Endodermal cell (in vitro differentiated cells): ENCODE measurements around the gene SPTBN2. TPM values are rescaled to one million over a fixed set of nuclear protein-coding genes. Genes with fewer than 3 reads are reported as not detected.

Source experiments
- DNase-seq: peaks from one replicate; pipeline ENCODE4 v3.0.0-alpha.2; 2017
- H3K27ac ChIP-seq: 2 replicates; pipeline ENCODE4 v1.5.1; 2013; ENCODE audit warnings: mild to moderate bottlenecking, low read depth, low read length, moderate library complexity
- H3K27me3 ChIP-seq: 2 replicates; pipeline ENCODE4 v1.6.1; 2013; ENCODE audit warnings: mild to moderate bottlenecking, low read length, moderate library complexity; ENCODE audit not compliant: insufficient read depth, control insufficient read depth, poor library complexity, severe bottlenecking
- H3K36me3 ChIP-seq: 2 replicates; pipeline ENCODE4 v1.7.0; 2013; ENCODE audit warnings: mild to moderate bottlenecking, low read length, moderate library complexity; ENCODE audit not compliant: control insufficient read depth, insufficient read depth
- H3K4me1 ChIP-seq: one replicate; pipeline ENCODE4 v1.7.0; 2013; ENCODE audit warnings: low read length; ENCODE audit not compliant: control insufficient read depth, insufficient read depth
- H3K4me3 ChIP-seq: 2 replicates; pipeline ENCODE4 v1.5.1; 2013; ENCODE audit warnings: mild to moderate bottlenecking, low read length, moderate library complexity
- H3K9ac ChIP-seq: 2 replicates; pipeline ENCODE4 v1.6.1; 2013; ENCODE audit warnings: mild to moderate bottlenecking, low read length, moderate library complexity; ENCODE audit not compliant: poor library complexity, severe bottlenecking; ENCODE audit errors: extremely low read depth
- H3K9me3 ChIP-seq: 2 replicates; pipeline ENCODE4 v1.6.1; 2013; ENCODE audit warnings: mild to moderate bottlenecking, low read length, moderate library complexity; ENCODE audit not compliant: control insufficient read depth
- H3K27ac Mint-ChIP-seq: 2 replicates; pipeline ENCODE4 v1.8.0; 2020; ENCODE audit warnings: mixed read lengths
- H3K27me3 Mint-ChIP-seq: 2 replicates; pipeline ENCODE4 v1.8.0; 2021; ENCODE audit warnings: mild to moderate bottlenecking, mixed read lengths; ENCODE audit not compliant: insufficient read depth
- H3K36me3 Mint-ChIP-seq: 2 replicates; pipeline ENCODE4 v1.8.0; 2020; ENCODE audit warnings: low read depth, mixed read lengths
- H3K4me1 Mint-ChIP-seq: 2 replicates; pipeline ENCODE4 v1.8.0; 2020; ENCODE audit warnings: mixed read lengths
- H3K4me3 Mint-ChIP-seq: 2 replicates; pipeline ENCODE4 v1.8.0; 2020; ENCODE audit warnings: mild to moderate bottlenecking, moderate library complexity, mixed read lengths
- H3K9me3 Mint-ChIP-seq: 2 replicates; pipeline ENCODE4 v1.8.0; 2020; ENCODE audit warnings: mild to moderate bottlenecking, mixed read lengths
- CTCF ChIP-seq: fragments of 200-600 bp; sonication (generic); conservative IDR thresholded peaks from 2 replicates; pipeline ENCODE4 v1.5.0; 2021; ENCODE audit warnings: antibody characterized with exemption, mild to moderate bottlenecking
- WGBS, 2 experiments: methylation state at CpG; one replicate each; pipeline versions ENCODE4 v1.1.5 to v1.1.7; 2013; ENCODE audit warnings: missing lambda C conversion rate in 2 of 2, mixed read lengths in 1 of 2; ENCODE audit not compliant: insufficient coverage in 1 of 2, insufficient read length in 1 of 2; 5-methylcytosine and 5-hydroxymethylcytosine counted together
- total RNA-seq, 2 donors: library from RNA; stranded (reverse); fragmentation: NEBNext Ultra II Directional in 1 of 2; extraction: Animal tissue kit (Norgen Biotek cat#: 25700) in 1 of 2; gene quantifications; 2 replicates in 1 of 2; 3 replicates in 1 of 2; pipeline ENCODE4 v1.2.1, GENCODE V29; 2021

Gene SPTBN2
- total RNA-seq, 2 donors from 2014 or later, result 36.0 to 46.0 TPM

- no peaks in the 10 kb centered on the region for H3K4me1 Mint-ChIP-seq
- no peaks in the 10 kb centered on the region for H3K27me3 ChIP-seq
- no peak overlapping the region for H3K9ac ChIP-seq
- no peak overlapping the region for H3K27ac ChIP-seq
- no peak overlapping the region for H3K27ac Mint-ChIP-seq
- no peaks in the 10 kb centered on the region for H3K9me3 Mint-ChIP-seq
- TF ChIP-seq CTCF, result no peak
- no peak for DNase-seq
- WGBS, 2 experiments, result 95 to 96% methylated on average over 10 to 15 of the region's 15 CpGs
- peaks cover 11% of the 10 kb centered on the region for H3K36me3 Mint-ChIP-seq
- H3K36me3 ChIP-seq, result peaks cover 16% of the 10 kb centered on the region
- H3K9me3 ChIP-seq, result no peaks in the 10 kb centered on the region
- H3K4me3 ChIP-seq, result no peak overlapping the region
- no peaks in the 10 kb centered on the region for H3K4me1 ChIP-seq
- no peaks in the 10 kb centered on the region for H3K27me3 Mint-ChIP-seq
- no peak overlapping the region for H3K4me3 Mint-ChIP-seq
Measured at GRCh38 chr11:66686100-66686785, 42.8 kb downstream of the SPTBN2 start.

- Histone ChIP-seq H3K36me3 (peaks cover 16% of the 10 kb centered on the region), H3K4me3 (no peak overlapping the region), H3K27ac (no peak overlapping the region), H3K9me3 (no peaks in the 10 kb centered on the region), H3K9ac (no peak overlapping the region), H3K4me1 (no peaks in the 10 kb centered on the region), H3K27me3 (no peaks in the 10 kb centered on the region)
- no peak for TF ChIP-seq CTCF
- DNase-seq, result no peak
- no peaks in the 10 kb centered on the region for H3K9me3 Mint-ChIP-seq
- peaks cover 11% of the 10 kb centered on the region for H3K36me3 Mint-ChIP-seq
- H3K27ac Mint-ChIP-seq, result no peak overlapping the region
- no peaks in the 10 kb centered on the region for H3K27me3 Mint-ChIP-seq
- no peak overlapping the region for H3K4me3 Mint-ChIP-seq
- WGBS, 2 experiments, result 92% methylated on average over 20 to 27 of the region's 27 CpGs
- no peaks in the 10 kb centered on the region for H3K4me1 Mint-ChIP-seq
Measured at GRCh38 chr11:66685276-66686099, 43.5 kb downstream of the SPTBN2 start.

- Mint-ChIP-seq H3K4me1 (no peaks in the 10 kb centered on the region), H3K27me3 (no peaks in the 10 kb centered on the region), H3K9me3 (no peaks in the 10 kb centered on the region), H3K27ac (peak overlapping the region; percentile 10), H3K36me3 (peaks cover 11% of the 10 kb centered on the region), H3K4me3 (no peak overlapping the region)
- H3K4me1 ChIP-seq, result no peaks in the 10 kb centered on the region
- TF ChIP-seq CTCF, result no peak
- H3K9me3 ChIP-seq, result no peaks in the 10 kb centered on the region
- H3K36me3 ChIP-seq, result peaks cover 16% of the 10 kb centered on the region
- no peak overlapping the region for H3K27ac ChIP-seq
- H3K9ac ChIP-seq, result no peak overlapping the region
- WGBS, 2 experiments, result 92 to 93% methylated on average over 2 of the region's 2 CpGs
- no peak for DNase-seq
- H3K4me3 ChIP-seq, result no peak overlapping the region
- no peaks in the 10 kb centered on the region for H3K27me3 ChIP-seq
Measured at GRCh38 chr11:66684635-66685034, 44.4 kb downstream of the SPTBN2 start.
